Measurements from ENCODE around the gene TMEM79. TPM values are rescaled to one million over a fixed set of nuclear protein-coding genes. Genes with fewer than 3 reads are reported as not detected.

The TMEM79 gene
- total RNA-seq, 1 donor from 2014 or later: 4.8 TPM

- TF ChIP-seq, protein P1, sequence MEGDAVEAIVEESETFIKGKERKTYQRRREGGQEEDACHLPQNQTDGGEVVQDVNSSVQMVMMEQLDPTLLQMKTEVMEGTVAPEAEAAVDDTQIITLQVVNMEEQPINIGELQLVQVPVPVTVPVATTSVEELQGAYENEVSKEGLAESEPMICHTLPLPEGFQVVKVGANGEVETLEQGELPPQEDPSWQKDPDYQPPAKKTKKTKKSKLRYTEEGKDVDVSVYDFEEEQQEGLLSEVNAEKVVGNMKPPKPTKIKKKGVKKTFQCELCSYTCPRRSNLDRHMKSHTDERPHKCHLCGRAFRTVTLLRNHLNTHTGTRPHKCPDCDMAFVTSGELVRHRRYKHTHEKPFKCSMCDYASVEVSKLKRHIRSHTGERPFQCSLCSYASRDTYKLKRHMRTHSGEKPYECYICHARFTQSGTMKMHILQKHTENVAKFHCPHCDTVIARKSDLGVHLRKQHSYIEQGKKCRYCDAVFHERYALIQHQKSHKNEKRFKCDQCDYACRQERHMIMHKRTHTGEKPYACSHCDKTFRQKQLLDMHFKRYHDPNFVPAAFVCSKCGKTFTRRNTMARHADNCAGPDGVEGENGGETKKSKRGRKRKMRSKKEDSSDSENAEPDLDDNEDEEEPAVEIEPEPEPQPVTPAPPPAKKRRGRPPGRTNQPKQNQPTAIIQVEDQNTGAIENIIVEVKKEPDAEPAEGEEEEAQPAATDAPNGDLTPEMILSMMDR (IDR thresholded peaks at IDR 0.05): no peak
- H3K4me1 ChIP-seq: peaks cover 27% of the 10 kb centered on the region
- peaks cover 29% of the 10 kb centered on the region for H3K36me3 ChIP-seq
- no peaks in the 10 kb centered on the region for H3K9me3 ChIP-seq
- peaks cover 11% of the 10 kb centered on the region for H3K27me3 ChIP-seq (ENCODE audit: low read depth)
- intact Hi-C loops (cut with DNase I): no loop called here
- no peak overlapping the region for H3K27ac ChIP-seq
- ATAC-seq (peak; percentile 56 to 60), DNase-seq (no peak)
- H3K4me3 ChIP-seq: no peak overlapping the region
Measured at GRCh38 chr1:156246781-156247459, 37.2 kb upstream of the TMEM79 start.

GRCh38 chr1:156247460-156248322 lies 36.4 kb upstream of the TMEM79 start, which contains the start of gene PAQR6:
TSS of gene PAQR6 (minus strand) at chr1:156248056. CDS start at chr1:156246731, 1,325 bp downstream.
- Histone ChIP-seq H3K27ac (no peak within 1 kb of the TSS), H3K36me3 (peaks cover 37% of the 10 kb centered on the region), H3K4me1 (peaks cover 27% of the 10 kb centered on the region), H3K9me3 (no peaks in the 10 kb centered on the region), H3K4me3 (no peak within 1 kb of the TSS), H3K27me3 (ENCODE audit: low read depth) (peaks cover 11% of the 10 kb centered on the region)
- ATAC-seq (peak; percentile 6 to 7), DNase-seq (no peak)
- TF ChIP-seq, protein P1 (IDR thresholded peaks at IDR 0.05): no peak
- intact Hi-C loops (cut with DNase I): no loop called here

DNA sequence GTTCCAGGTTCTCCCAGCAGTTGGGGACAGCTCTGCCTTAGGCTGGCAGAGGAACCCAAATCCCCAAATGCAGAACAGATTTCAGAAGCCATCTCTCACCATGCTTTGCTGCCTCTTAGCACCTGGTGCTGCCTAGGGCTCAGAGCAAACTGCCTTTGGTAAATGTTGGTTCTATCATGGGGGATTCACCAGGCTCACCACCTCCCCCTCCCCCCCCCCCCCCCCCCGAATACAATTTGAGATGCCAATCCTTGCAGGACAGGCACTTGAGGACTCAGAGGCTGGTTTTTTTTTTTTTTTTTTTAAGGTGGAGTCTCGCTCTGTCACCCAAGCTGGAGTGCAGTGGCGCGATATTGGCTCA lies 35.8 kb upstream of the TMEM79 start:
- H3K9me3 ChIP-seq: no peaks in the 10 kb centered on the region
- peaks cover 43% of the 10 kb centered on the region for H3K36me3 ChIP-seq
- no peak overlapping the region for H3K4me3 ChIP-seq
- no peak overlapping the region for H3K27ac ChIP-seq
- peaks cover 11% of the 10 kb centered on the region for H3K27me3 ChIP-seq (ENCODE audit: low read depth)
- ATAC-seq (no peak), DNase-seq (no peak)
- peaks cover 27% of the 10 kb centered on the region for H3K4me1 ChIP-seq
- intact Hi-C loops (cut with DNase I): no loop called here
- TF ChIP-seq, protein P1 (IDR thresholded peaks at IDR 0.05): no peak

DNA sequence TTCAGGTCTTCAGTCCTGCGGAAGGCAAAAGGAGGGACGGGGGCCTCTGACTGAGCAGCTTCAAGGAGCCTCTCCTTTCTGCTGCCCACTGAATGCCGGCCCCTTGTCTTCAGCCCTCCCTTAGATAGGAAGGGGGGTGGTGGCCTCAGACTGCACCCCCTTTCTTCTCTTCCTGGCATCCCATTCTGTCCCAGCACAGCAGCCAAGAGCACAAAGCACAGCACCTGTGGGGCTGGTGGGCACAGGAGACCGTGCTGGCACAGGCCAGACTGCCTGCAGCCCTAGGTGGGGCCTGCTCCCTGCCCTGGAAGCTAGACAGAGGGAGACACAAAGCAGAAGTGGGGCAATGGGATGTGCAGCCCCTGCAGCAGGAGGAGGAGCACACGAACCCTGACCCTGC lies 34.5 kb upstream of the TMEM79 start:
- Histone ChIP-seq H3K9me3 (no peaks in the 10 kb centered on the region), H3K27ac (no peak overlapping the region), H3K4me1 (peaks cover 27% of the 10 kb centered on the region), H3K27me3 (ENCODE audit: low read depth) (peaks cover 11% of the 10 kb centered on the region), H3K36me3 (peaks cover 56% of the 10 kb centered on the region), H3K4me3 (no peak overlapping the region)
- TF ChIP-seq, protein P1 (IDR thresholded peaks at IDR 0.05): no peak
- no peak for DNase-seq
- intact Hi-C loops (cut with DNase I): no loop called here
- no peak for ATAC-seq

- TF ChIP-seq, protein P1 (IDR thresholded peaks at IDR 0.05): no peak
- Histone ChIP-seq H3K36me3 (peaks cover 75% of the 10 kb centered on the region), H3K27ac (peak overlapping the region; percentile 18), H3K9me3 (no peaks in the 10 kb centered on the region), H3K4me3 (no peak overlapping the region), H3K27me3 (ENCODE audit: low read depth) (no peaks in the 10 kb centered on the region), H3K4me1 (peaks cover 13% of the 10 kb centered on the region)
- DNase-seq (no peak), ATAC-seq (no peak)
- intact Hi-C loops (cut with DNase I): no loop called here
Measured at GRCh38 chr1:156251527-156251926, 32.6 kb upstream of the TMEM79 start.
